GM18519 (cell line): ENCODE measurements around the gene RLN2.
"Not testable (repeated sequence)": the region's sequence is repeated elsewhere in the genome, so short reads cannot be mapped to it uniquely, and the experiment has no call there.

Experiments
- ATAC-seq: cut with Tn5 transposase; IDR thresholded peaks from one replicate; pipeline ENCODE4 v1.9.1; 2021; ENCODE audit warnings: mild to moderate bottlenecking, moderate library complexity; ENCODE audit not compliant: unreplicated experiment, low FRiP score

Gene RLN2, protein sequence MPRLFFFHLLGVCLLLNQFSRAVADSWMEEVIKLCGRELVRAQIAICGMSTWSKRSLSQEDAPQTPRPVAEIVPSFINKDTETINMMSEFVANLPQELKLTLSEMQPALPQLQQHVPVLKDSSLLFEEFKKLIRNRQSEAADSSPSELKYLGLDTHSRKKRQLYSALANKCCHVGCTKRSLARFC

DNA sequence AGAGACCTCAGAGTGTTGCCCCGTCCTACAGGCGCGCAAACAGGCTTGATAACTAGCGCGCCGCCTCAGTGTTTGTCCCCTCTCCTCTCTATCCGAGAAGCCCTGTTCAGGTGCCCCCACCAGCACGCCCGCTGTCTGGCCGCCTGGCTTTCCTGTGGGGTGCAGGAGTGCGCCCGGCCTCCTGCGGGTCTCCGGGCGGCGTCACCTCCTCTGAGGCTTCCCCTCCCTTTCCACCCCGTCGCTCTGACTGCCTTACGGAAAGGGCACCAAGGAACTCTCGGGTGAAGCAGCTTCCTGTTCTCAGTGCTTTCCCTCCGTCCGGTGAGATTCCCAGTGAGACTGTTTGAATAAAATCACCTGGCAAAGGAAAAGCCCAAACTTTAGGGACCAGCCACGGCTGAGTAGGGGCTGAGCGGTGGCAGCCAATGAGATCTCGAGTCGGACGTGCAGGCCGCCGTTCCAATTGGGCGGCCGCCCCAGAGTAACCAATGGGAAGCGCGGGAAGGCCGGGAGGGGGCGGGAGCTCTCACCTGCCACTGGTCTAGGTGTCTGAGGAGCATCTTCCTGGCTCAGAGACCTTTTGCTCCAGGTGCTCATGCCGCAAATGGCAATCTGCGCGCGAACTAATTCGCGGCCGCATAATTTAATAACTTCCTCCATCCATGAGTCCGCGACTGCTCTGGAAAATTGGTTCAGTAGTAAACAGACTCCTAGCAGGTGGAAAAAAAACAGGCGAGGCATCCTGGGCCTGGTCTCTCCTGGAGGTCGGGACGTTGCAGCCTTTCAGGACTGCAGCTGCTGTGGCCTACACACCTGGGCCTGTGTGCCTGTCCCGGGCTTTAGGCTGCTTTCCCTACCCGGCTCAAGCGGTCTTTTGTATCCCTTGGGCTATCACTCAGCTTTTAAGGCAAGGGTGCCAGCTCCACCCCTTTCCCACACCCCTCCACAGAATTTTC, at the start of gene RLN2:
RLN2 (minus strand) TSS at position 877 of the 956 bp plus-strand sequence; CDS start at position 741, 136 bp downstream.
- ATAC-seq = peak; percentile 94

DNA sequence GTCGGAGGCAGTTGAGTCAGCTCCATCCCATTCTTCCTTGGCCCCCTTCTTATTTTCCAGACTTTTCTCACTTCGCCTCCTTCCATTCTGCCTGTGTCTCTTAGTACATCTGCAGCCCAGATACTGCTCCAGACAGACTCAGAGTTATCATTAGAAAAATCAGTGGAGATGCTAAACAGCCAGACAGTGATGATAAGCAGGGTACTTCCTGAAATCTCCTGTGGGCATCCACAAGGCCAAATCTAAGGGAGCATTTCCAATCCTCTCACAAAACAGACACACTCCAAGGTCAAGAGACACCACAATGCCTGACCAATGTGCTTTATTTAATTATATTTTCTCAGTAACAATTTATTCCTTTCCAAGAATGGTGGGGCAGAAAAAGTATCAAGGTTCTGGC, 49.7 kb upstream of the RLN2 start:
- no peak for ATAC-seq

DNA sequence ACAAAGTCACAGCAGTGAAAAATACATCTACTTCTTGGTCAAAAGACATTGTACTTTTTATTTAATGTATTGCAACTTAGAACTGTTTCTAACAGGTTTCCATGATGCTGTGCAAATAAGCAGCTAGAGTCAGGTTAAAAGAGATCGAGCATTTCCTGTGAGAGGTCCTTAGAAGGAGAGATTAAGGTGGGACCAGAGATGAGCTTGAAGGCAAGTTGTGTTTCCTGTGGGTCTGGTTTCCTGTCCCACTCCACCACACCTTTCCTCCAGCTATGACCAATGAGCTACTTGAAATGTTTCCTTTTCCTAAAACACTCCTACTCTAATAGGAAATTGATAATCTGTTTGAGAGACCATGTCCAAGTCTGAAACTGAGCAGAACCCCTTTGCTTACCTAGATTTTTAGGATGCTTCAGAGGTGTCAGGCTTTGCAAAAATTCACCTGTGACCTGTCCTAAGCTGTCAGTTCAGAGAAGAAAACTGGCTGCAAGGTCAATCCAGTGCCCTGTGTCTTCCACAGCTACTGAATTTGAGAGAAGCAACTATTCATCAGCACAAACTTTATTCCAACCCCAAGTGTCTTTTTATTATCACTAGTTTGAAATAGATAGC, 48.2 kb upstream of the RLN2 start:
- no peak for ATAC-seq

DNA sequence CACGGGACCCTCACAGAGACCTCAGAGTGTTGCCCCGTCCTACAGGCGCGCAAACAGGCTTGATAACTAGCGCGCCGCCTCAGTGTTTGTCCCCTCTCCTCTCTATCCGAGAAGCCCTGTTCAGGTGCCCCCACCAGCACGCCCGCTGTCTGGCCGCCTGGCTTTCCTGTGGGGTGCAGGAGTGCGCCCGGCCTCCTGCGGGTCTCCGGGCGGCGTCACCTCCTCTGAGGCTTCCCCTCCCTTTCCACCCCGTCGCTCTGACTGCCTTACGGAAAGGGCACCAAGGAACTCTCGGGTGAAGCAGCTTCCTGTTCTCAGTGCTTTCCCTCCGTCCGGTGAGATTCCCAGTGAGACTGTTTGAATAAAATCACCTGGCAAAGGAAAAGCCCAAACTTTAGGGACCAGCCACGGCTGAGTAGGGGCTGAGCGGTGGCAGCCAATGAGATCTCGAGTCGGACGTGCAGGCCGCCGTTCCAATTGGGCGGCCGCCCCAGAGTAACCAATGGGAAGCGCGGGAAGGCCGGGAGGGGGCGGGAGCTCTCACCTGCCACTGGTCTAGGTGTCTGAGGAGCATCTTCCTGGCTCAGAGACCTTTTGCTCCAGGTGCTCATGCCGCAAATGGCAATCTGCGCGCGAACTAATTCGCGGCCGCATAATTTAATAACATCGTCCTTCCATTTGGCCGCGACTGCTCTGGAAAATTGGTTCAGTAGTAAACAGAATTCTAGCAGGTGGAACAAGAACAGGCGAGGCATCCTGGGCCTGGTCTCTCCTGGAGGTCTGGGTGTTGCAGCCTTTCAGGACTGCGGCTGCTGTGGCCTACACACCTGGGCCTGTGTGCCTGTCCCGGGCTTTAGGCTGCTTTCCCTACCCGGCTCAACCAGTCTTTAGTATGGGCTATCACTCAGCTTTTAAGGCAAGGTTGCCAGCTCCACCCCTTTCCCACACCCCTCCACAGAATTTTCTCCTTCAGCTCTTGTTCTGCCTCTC, 34.8 kb upstream of the RLN2 start, which contains the start of gene RLN1:
RLN1 (minus strand) TSS at position 885 of the 990 bp plus-strand sequence; CDS start at position 755, 130 bp downstream.
- peak; percentile 95 for ATAC-seq

DNA sequence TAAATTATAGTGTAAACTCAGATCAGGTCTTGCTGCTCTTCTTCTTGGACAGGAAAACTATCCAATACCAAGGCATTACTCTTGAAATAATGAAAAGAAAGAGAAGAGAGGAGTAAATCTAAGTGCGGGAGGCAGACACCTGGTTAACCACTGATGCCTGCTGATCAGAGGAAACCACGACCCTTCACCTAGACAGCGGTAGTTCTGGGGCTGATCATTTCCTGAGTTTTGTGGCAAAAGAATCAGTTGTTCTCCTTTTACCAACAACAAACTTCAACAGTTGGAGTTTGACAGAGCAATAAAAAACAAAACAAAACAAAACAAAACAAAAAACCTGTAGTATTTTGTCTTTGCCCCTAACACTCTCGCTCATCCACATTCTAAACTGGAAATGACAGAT, 32.2 kb upstream of the RLN2 start:
- no peak for ATAC-seq

DNA sequence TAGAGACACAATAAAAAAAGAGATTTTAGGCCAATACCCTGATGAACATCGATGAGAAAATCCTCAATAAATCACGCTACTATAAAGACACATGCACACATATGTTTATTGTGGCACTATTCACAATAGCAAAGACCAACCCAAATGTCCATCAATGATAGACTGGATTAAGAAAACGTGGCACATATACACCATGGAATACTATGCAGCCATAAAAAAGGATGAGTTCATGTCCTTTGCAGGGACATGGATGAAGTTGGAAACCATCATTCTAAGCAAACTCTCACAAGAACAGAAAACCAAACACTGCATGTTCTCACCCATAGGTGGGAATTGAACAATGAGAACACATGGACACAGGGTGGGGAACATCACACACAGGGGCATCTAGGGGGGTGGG, 26.8 kb upstream of the RLN2 start:
- not testable (repeated sequence) for ATAC-seq

DNA sequence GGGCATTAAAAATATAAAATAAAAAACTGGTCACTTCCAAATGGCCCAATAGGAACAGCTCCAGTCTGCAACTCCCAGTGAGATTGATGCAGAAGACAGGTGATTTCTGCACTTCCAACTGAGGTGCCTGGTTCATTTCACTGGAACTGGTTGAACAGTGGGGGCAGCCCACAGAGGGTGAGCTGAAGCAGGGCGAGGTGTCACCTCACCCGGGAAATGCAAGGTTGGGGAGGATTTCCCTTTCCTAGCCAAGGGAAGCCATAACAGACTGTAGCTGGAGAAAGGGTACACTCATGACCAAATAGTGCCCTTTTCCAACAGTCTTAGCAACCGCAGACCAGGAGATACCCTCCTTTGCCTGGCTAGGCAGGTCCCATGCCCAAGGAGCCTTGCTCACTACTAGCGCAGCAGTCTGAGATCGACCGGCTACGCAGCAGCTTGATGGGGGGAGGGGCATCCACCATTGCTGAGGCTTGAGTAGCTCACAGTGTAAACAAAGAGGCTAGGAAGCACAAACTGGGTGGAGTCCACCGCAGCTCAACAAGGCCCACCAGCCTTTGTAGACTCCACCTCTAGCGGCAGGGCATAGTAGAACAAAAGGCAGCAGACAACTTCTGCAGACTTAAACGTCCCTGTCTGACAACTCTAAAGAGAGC, 22.5 kb upstream of the RLN2 start:
- no peak for ATAC-seq

DNA sequence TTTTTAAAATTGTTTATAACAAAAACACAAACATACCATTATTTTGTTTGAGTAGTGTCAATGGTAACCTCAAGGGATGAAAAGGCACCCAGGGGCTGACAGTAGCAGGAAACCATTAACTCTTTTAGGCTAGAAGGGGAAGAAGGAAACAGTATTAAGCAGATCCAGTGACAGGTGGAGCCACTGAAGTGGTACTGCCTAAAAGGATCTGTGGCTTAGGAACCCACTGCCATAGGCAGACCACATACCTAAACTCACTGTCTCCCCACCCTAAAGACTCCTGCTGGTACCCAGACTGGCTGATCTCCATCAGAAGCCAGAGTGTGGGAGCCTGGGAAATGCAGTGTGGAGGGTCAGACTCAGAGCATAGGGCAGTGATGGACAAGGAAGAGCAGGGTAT, 21.7 kb upstream of the RLN2 start:
- no peak for ATAC-seq

DNA sequence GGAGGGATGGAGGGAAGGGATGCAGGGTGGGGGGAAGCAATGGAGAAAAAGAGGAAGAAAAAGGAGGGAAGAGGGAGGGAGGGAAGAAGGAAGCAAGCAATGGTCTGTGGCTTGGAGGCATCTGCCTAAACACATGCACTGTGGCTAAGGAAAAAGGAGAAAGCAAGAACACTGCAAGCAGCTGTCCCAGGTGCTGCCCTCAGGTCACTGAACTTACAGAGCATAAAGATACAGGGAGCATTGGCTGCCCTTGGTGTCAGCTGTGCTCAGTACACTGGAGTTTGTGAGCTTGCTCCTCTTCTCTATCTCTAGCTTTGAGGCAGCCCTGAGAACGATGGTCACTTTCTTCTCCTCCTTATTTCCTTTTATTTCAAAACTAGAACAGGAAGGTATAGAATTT, 17.1 kb upstream of the RLN2 start:
- not testable (repeated sequence) for ATAC-seq

DNA sequence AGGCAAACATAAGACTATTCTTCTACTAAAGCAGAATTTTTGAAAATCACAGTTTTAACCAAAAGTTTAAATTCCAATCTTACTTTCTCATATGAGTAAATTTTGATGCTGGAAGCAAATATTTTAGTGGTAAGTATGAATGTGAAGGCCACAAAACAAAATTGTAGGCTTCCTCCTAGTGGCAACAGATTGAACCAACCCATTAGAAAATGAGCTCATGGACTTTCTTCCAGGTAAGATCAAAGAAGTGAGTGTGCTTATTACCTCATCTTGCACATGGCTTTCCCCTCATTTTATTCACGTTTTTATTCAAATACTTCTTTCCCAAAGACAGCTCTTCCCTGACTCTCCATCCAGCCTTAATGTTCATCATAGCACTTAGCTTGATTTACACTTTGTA, 16.5 kb upstream of the RLN2 start:
- no peak for ATAC-seq

DNA sequence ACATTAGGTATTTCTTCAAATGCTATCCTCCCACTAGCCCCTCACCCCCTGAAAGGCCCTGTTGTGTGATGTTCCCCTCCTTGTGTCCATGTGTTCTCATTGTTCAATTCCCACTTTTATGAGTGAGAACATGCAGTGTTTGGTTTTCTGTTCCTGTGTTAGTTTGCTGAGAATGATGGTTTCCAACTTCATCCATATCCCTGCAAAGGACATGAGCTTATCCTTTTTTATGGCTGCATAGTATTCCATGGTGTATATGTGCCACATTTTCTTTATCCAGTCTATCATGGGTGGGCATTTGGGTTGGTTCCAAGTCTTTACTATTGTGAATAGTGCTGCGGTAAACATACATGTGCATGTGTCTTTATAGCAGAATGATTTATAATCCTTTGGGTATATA, 11.9 kb upstream of the RLN2 start:
- not testable (repeated sequence) for ATAC-seq

DNA sequence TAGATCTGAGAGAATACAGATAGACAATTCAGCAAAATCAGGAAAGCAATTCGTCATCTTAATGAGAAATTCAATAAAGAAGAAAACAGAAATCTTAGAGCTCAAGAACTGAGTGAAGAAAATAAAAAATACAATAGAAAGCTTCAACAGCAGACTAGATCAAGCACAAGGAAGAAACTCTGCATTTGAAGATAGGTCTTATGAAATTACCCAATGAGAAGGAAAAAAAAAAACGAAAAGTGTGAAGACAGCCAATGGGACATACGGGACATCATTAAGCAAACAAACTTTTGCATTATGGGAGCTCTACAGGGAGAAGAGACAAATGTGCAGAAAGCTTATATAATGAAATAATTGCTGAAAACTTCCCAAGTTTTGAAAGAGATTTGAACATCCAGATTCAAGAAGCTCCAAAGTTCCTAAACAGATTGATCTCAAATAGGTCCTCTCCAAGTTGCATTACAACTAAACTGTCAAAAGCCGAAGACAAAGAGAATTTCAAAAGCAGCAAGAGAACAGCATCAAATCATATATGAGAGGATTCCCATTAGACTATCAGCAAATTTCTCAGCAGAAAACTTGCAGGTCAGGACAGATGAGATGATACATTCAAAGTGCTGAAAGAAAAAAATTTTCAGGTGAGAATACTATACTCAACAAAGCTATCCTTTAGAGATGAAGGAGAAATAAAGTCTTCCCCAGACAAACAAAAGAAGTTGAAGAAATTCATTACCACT, 10.8 kb upstream of the RLN2 start:
- ATAC-seq = no peak

DNA sequence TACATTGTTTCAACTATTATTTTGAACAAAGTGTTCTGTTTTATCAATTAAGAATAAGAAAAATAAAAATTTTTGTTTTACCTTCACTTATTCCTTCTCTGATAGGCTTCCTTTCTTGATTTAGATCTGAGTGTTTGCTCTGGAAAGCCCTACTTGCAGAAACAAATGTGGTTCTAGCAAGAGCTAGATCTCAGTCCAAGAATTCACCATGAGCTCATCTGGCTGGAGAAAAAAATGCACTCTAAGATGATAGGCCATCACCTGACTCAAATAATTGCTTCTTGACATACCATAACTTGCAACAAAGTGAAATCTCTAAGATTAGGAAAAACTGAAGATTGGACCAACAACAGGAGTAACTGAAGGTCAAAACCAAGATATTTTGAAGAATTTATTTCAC, 6.3 kb upstream of the RLN2 start:
- no peak for ATAC-seq

DNA sequence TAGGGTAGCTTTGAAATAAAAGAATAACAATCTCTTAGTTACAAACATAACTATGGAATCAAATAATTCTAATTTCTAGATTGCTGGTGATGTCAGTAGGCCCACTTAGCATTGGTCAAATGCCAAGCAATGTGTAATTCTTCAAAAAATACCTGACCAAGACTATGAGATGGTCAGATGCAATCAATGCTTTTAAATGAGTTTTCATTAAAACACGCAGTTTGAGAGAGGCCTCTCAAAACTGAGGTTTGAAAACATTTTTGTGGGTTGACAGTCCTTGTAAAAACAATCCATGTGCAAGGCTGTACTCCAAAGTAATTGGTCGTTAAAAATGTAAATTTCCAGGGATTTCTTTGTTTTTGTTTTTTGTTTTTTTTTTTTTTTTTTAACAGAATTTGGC, 1.2 kb upstream of the RLN2 start:
- ATAC-seq = no peak

DNA sequence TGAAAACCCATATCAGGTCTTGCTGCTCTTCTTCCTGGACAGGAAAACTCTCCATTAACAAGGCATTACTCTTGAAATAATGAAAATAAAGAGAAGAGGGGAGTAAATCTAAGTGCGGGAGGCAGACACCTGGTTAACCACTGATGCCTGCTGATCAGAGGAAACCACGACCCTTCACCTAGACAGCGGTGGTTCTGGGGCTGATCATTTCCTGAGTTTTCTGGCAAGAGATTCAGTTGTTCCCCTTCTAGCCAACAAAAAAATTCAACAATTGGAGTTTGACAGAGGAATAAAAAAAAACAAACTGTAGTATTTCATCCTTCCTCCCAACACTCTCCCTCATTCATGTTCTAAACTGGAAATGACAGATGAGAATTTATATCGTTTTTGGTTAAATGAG, 3.0 kb downstream of the RLN2 start:
- ATAC-seq = no peak

DNA sequence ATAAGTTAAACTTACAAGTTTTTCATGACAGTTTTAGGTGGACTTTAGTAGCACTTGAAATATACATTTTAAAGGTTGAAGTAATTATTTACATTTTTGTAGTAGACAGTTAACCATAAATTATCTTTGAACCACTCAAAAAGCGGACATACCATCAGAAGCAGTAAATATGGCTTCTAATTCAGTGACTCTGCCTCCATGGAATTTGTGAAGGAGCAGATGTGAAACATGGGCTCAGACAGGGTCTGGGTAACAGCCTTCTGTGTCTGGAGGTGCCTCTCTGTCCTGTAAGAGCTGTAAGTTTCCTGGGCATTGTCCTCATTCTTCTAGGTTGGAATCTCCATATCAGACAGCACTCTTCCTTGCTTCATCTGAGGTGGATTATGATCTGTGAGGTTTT, 12.4 kb downstream of the RLN2 start:
- ATAC-seq = no peak

DNA sequence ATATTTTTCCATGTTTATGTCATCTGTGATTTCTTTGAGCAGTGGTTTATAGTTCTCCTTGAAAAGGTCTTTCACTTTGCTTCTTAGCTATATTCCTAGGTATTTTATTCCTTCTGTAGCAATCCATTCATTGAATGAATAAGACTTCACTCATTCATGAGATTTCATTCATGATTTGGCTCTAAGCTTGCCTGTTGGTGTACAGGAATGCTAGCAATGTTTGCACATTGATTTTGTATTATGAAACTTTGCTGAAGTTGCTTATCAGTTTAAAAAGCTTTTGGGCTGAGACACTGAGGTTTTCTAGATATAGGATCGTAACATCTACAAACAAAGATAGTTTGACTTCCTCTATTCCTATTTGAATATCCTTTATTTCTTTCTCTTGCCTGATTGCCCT, 15.9 kb downstream of the RLN2 start:
- no peak for ATAC-seq

DNA sequence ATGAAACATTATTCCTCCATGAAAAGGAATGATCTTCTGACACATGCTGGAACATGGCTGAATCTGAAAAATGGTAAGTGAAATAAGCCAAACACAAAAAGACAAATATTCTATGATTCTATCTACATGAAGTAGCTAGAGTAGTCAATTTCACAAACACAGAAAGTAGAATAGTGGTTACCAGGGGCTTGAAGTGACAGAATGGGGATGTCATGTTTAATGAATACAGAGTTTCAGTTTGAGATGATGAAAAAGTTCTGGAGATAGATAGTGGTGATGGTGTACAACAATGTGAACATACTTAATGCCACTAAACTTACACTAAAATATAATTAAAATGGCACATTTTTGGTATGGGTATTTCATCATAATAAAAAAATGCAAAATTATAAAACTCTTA, 18.3 kb downstream of the RLN2 start:
- ATAC-seq = no peak

DNA sequence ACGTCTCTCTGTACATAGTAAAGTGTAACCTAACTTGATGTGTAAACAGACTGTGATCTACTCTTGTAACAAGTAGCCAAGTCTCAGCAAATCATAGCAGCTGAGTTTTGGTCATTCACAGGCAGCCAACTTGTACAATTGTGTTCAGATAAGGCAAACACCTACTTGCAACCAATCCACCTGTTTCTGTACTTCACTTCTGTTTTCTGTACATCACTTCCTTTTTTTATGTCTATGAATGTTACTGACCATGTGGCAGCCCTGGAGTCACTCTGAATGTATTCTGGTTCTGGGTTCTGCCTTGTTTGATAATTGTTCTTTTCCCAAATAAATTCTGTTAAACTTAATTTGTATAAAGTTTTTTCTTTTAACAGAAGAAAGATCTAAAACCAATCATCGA, 26.0 kb downstream of the RLN2 start:
- peak; percentile 81 for ATAC-seq
